HG02678 (cell line): ENCODE measurements around the gene POLR1F.

Experiments used
- ATAC-seq: cut with Tn5 transposase; IDR thresholded peaks from one replicate; pipeline ENCODE4 v1.9.1; 2021; ENCODE audit warnings: mild to moderate bottlenecking, moderate library complexity; ENCODE audit not compliant: unreplicated experiment

The POLR1F gene

GRCh38 chr7:19677180-19677579 lies 31.7 kb downstream of the POLR1F start:
- peak; percentile 92 for ATAC-seq

GRCh38 chr7:19675816-19676215 lies 33.0 kb downstream of the POLR1F start:
- no peak for ATAC-seq

- no peak for ATAC-seq
Measured at GRCh38 chr7:19674266-19674960, 34.4 kb downstream of the POLR1F start.

- no peak for ATAC-seq
Measured at GRCh38 chr7:19670806-19671205, 38.0 kb downstream of the POLR1F start.

- ATAC-seq = peak; percentile 49
Measured at GRCh38 chr7:19665399-19666008, 43.3 kb downstream of the POLR1F start.

- ATAC-seq = peak; percentile 94
Measured at GRCh38 chr7:19663816-19664462, 44.9 kb downstream of the POLR1F start.

GRCh38 chr7:19648791-19649190 lies 60.0 kb downstream of the POLR1F start:
- no peak for ATAC-seq
